Inferior parietal cortex (tissue), 1 donor: ENCODE results near the gene DNAJC9.
"Not testable (repeated sequence)": the region's sequence is repeated elsewhere in the genome, so short reads cannot be mapped to it uniquely, and the experiment has no call there.

Experiments
- DNase-seq: peaks from one replicate; pipeline ENCODE4 v3.0.0-alpha.2; 2016; ENCODE audit errors: extremely low spot score

The DNAJC9 gene

GRCh38 chr10:73246646-73247508, at the start of gene DNAJC9:
DNAJC9 (minus strand) TSS chr10:73247255; CDS start chr10:73247189, 66 bp downstream.
- peak; percentile 96 for DNase-seq

GRCh38 chr10:73293461-73293860, 46.4 kb upstream of the DNAJC9 start:
- DNase-seq, result no peak

- no peak for DNase-seq
Measured at GRCh38 chr10:73289958-73290357, 42.9 kb upstream of the DNAJC9 start.

GRCh38 chr10:73287441-73287840, 40.4 kb upstream of the DNAJC9 start:
- no peak for DNase-seq

GRCh38 chr10:73281097-73281496, 34.0 kb upstream of the DNAJC9 start:
- DNase-seq, result no peak

- no peak for DNase-seq
Measured at GRCh38 chr10:73264423-73264822, 17.4 kb upstream of the DNAJC9 start.

- peak; percentile 32 for DNase-seq
Measured at GRCh38 chr10:73263693-73264347, 16.8 kb upstream of the DNAJC9 start.

GRCh38 chr10:73262880-73263555, 16.0 kb upstream of the DNAJC9 start:
- DNase-seq, result no peak

- DNase-seq, result no peak
Measured at GRCh38 chr10:73262105-73262730, 15.2 kb upstream of the DNAJC9 start.

GRCh38 chr10:73261362-73261995, 14.4 kb upstream of the DNAJC9 start:
- no peak for DNase-seq

- not testable (repeated sequence) for DNase-seq
Measured at GRCh38 chr10:73258612-73259011, 11.6 kb upstream of the DNAJC9 start.

GRCh38 chr10:73253225-73253555, 6.1 kb upstream of the DNAJC9 start:
- DNase-seq, result no peak

- peak; percentile 99 for DNase-seq
Measured at GRCh38 chr10:73252445-73253224, 5.6 kb upstream of the DNAJC9 start, which contains the start of gene MRPS16. MRPS16 (minus strand) TSS chr10:73252644; CDS start chr10:73252482, 162 bp downstream.

- no peak for DNase-seq
Measured at GRCh38 chr10:73251683-73252444, 4.8 kb upstream of the DNAJC9 start.

- no peak for DNase-seq
Measured at GRCh38 chr10:73248259-73248724, 1.2 kb upstream of the DNAJC9 start.

- no peak for DNase-seq
Measured at GRCh38 chr10:73247509-73248258, 629 bp upstream of the DNAJC9 start.

GRCh38 chr10:73246322-73246645, 771 bp downstream of the DNAJC9 start:
- DNase-seq, result no peak

GRCh38 chr10:73244866-73245477, 2.1 kb downstream of the DNAJC9 start:
- DNase-seq, result no peak

GRCh38 chr10:73239908-73240307, 7.1 kb downstream of the DNAJC9 start:
- no peak for DNase-seq
